Right lobe of liver (tissue), 4 donors: ENCODE measurements around the gene KCNRG.

Experiments
- CTCF ChIP-seq, 4 donors: fragments of 200-600 bp in 3 of 4; fragments of 450-650 bp in 1 of 4; IDR thresholded peaks; one replicate each; pipeline versions ENCODE4 v1.5.1 to v1.8.0; 2016 to 2022; ENCODE audit warnings: antibody characterized with exemption in 4 of 4, mild to moderate bottlenecking in 2 of 4
- POLR2A ChIP-seq: fragments of 450-650 bp; IDR thresholded peaks from one replicate; pipeline ENCODE4 v1.6.1; 2017; ENCODE audit warnings: antibody characterized with exemption, mild to moderate bottlenecking
- donor health status: DM: no; HTN: no; CAD: no.
- donor health status: DM: no; HTN: no; CAD: no.
- donor health status: DM: no; HTN: yes; CAD: no.

- TF ChIP-seq CTCF (IDR thresholded peaks at IDR 0.05) (no peak), POLR2A (no peak)
Observed at GRCh38 chr13:50055454-50055853, 40.2 kb downstream of the KCNRG start.
